HG02884 (cell line): Measurements from ENCODE around the gene THUMPD3.

Experiments used
- ATAC-seq: cut with Tn5 transposase; IDR thresholded peaks from one replicate; pipeline ENCODE4 v1.9.1; 2021; ENCODE audit warnings: mild to moderate bottlenecking, moderate library complexity; ENCODE audit not compliant: unreplicated experiment

THUMPD3 gene

DNA sequence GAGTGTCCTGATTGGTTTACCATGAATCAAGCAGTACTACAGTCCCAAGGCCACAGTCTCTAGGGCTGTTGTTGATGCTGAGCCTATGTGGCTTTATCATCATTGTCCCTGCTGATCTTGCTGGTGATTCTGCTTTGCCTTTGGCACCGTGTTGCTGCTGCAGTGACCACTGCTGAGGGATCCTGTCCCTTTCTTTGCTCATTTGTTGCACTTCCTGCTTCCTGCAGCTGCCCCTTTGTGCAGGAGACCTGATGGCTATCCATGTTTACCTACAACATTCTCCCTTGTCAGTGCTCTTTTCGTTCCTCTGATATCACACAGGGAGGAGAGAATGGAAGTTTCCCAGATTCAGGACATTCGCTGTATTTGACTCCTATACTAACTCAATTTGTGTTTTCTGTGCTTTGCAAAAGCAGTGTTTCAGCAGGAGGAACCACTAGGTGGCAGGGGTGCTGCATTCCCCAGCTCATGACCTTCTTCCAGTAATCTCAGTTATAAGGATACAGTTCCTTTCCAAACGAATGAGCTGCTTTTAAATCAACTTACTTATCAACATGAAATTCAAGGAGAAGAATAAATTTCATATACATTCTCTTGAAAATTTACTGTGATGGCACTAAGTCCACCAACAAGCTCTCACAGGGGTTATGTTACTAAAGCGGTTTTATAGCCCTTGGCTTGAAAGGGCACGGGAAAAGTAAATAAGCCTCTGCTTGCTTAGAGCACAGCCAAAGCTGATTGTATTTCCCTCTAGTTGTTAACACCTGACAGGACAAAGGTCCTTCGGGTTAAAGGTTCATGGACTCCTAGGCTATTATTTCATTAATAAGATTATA, 9.7 kb upstream of the THUMPD3 start:
- no peak for ATAC-seq

DNA sequence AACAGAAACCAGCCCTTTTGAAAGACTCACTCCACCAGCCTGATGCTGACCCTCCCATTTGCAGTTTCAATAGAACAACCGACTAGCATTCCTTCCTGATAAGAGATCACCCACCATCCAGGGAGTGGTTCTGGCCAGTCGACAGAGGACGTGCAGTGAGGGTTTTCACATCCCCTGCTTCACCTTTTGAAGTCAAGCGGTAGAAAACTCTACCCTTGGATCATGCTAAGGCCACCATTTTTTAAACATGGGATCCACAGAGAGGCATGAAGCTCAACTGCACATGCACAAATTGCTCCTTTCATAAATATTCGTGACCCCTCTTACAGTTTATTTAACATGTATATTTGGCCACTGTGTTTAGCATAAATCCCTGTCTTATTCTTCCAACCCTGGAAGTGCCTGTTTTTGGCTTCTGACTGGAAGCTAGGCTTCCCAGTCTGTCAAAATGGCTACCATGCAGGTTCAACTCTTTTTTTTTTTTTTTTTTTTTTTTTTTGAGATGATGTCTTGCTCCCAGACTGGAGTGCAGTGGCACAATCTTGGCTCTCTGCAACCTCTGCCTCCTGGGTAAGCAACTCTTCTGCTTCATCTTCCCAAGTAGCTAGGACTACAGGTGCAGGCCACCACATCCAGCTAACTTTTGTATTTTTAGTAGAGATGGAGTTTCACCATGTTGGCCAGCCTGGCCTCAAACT, 1.0 kb upstream of the THUMPD3 start:
- ATAC-seq = no peak

GRCh38 chr3:9369508-9369907, 6.7 kb downstream of the THUMPD3 start:
- ATAC-seq = no peak

DNA sequence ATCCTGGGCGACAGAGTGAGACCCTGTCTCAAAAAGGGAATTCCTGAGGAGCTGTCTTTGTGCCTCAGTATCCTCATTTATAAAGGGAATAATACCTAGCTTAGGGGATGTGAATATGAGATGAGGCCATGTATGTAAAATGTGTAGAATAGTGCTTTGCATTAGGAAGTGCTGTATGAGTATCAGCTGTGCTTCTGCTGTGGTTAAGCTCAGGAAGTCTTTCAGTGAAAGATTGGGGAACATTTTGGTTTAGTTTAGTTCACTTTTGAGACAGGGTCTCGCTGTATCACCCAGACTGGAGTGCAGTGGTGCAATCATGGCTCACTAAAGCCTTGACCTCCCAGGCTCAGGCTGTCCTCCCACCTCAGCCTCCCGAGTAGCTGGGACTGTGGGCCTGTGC, 10.6 kb downstream of the THUMPD3 start:
- no peak for ATAC-seq

- no peak for ATAC-seq
Measured at GRCh38 chr3:9377981-9378380, 15.1 kb downstream of the THUMPD3 start.

GRCh38 chr3:9379327-9379726, 16.5 kb downstream of the THUMPD3 start:
- ATAC-seq = no peak

DNA sequence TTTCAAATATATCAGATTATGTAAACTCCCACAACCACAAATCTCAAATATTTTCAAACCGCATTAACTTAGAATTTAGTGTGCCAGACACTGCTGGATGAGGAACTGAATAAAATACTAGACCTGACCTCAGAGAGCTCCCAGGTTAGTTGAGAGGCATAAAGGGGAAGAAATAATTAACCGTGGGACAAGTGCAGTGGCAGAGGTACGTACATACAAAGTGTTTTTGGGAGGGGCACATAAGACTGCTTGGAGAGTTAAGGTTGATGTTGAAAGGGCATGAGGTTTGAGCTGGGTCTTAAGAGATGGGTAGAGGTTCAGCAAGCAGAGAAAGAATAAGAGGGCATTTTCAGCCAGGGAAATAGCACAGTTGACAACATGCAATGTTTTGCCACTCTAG, 17.2 kb downstream of the THUMPD3 start:
- no peak for ATAC-seq

DNA sequence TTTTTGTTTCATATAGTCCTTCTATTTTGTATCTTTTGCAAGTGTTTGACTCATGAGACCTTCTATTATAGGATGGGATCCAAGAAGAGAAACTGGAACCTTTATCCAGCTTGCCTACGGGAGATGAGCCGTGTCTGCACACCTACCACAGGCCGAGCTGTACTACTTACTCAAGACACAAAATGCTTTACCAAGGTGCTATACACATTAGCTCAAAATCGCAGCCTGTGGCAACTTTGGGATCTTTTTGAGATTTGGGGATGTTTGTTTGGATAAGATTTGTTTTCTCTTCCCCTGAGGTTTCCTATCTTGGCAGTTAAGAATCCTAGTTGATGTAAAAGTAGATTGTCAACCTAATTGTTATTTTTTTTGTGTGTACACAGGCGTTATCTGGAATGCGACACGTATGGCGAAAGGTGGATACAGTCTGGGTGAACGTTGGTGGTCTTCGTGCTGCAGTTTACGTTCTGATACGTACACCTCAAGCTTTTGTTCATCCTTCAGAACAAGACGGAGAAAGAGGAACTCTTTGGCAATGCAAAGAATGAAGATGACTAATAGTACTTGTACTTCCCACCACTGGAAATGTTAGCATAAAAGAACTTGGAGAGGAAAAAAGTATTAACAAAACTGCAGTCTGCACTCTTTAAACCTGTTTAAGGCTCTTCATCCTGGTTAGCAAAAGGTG, 21.4 kb downstream of the THUMPD3 start:
- ATAC-seq = no peak

- ATAC-seq = no peak
Measured at GRCh38 chr3:9385187-9386077, 22.6 kb downstream of the THUMPD3 start.

GRCh38 chr3:9386078-9386459, 23.2 kb downstream of the THUMPD3 start:
- ATAC-seq = no peak

DNA sequence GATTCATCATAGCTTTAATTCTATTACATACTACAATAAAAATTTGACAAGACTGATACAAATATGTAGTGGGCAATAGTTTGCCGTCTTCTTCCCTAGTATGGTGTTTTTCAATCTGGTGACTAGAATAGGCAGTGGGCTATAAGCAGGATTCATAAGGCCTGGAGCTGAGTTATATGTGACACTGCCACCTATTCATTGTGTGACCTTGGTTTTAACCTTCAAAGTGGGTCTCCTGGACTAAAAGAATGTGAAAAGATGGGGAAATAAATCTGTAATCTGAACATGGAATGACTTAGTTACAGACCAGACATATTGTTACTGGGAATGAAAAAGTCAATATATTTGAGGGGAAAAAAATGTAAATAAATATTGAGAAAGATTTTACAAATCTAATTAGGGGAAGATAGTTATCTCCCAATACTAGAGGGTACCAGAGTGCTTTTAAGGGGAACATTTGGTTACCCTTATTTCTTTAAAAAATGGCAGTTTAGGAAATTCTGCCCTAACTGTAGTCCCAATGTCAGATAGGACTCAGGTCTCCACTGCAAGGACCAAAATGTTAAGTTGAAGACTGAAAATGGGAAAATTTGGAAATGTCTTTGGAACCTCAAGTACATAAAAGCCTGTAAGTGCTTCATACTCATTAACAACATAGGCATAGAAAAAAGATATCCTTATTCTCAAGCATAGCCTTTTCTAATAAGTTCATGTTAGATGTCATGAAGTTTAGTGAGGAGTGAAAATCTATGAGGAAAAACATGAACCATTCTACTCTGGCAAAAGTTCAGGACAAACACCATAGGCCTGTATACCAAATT, 23.9 kb downstream of the THUMPD3 start:
- no peak for ATAC-seq

DNA sequence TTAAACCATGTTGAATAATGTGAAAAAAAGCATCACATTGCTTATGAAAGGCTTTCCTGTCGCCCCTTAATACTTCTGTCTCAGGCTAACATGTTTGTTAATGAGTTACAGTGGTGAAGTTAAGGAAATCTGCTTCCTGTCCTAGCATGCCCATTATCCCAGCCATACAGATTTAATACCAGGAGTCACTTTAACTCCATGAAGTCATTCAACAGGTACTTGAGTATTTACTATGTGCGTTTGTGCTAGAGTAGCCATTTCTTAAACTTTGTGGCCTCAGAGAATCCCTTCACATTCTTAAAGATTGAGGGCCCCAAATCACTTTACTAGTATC, 24.4 kb downstream of the THUMPD3 start:
- ATAC-seq = no peak

DNA sequence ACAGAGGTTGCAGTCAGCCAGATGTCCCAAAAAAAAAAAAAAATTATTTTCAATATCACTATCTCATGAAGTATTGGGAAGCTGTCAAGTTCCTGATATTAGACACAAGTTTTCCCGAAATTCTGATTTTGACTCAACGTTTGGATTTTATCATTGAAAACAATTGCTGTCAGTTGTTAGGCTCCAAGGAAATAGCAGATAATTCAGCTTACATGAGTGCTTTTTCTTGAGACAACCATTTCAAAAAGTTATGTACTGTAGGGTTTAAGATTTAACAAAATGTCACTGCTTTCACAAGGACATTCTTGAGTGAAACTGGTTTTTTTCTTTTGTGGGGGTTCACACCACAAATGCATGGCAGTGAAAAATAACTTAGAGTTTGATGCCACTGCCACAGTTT, 25.3 kb downstream of the THUMPD3 start:
- ATAC-seq = no peak

- no peak for ATAC-seq
Measured at GRCh38 chr3:9388562-9389272, 25.9 kb downstream of the THUMPD3 start.

DNA sequence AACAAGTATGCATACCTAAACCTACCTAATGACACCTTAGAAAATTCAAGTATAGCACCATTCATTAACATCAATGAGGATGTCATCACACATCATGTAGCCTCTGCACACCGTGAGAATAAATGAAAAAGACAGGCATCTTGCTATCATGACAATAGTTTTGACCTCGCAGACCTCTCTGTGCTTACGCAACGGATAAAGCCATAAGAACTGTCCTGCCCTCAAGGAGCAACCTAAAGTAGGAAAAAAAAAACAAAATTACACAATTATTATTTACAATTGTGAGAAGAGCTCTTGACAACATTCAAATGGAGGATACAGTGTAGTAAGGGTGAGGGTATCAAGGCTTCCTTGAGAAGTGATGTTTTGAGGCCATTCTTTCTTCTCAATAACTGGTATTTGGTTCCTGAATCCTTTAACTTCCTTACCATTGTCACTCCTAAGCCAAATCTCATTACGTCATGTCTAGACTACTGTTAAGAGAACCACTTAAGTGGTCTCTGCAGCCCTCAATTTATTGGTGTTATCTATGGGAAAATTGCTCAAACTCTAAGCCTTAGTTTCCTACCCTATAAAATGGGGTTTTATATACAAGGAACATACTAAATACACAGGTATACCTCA, 27.5 kb downstream of the THUMPD3 start:
- ATAC-seq = no peak

GRCh38 chr3:9392041-9392440, 29.2 kb downstream of the THUMPD3 start:
- ATAC-seq = no peak

GRCh38 chr3:9395570-9396300, 32.9 kb downstream of the THUMPD3 start:
- no peak for ATAC-seq

- ATAC-seq = peak; percentile 28
Measured at GRCh38 chr3:9396301-9396631, 33.4 kb downstream of the THUMPD3 start.
